Keratinocyte (primary cell): Measurements from ENCODE around the gene TXNDC5. TPM values are rescaled to one million over a fixed set of nuclear protein-coding genes. Genes with fewer than 3 reads are reported as not detected.

ENCODE experiments used
- DNase-seq: peaks from one replicate; pipeline ENCODE4 v3.0.0-alpha.2; 2011; ENCODE audit warnings: low read depth, missing footprints, low spot score
- FAIRE-seq: peaks from 2 replicates; lab custom pipeline; 2011; peaks lifted over from hg19 to GRCh38; lab: Jason Lieb, UNC
- H2AFZ ChIP-seq: 2 replicates; pipeline ENCODE4 v1.6.0; 2012; ENCODE audit warnings: low read length, control low read depth, inconsistent platforms; ENCODE audit not compliant: control insufficient read depth
- H3K27ac ChIP-seq: 2 replicates; pipeline ENCODE4 v1.5.1; 2011; ENCODE audit warnings: low read length; ENCODE audit not compliant: control insufficient read depth, insufficient read depth
- H3K27me3 ChIP-seq: 3 replicates; pipeline ENCODE4 v1.6.0; 2011; ENCODE audit warnings: low read length; ENCODE audit not compliant: control insufficient read depth, insufficient read depth; ENCODE audit errors: extremely low read depth
- H3K36me3 ChIP-seq, 2 experiments: 2 replicates in 1 of 2; 3 replicates in 1 of 2; pipeline ENCODE4 v1.5.1; 2011; ENCODE audit warnings: low read length in 2 of 2, mild to moderate bottlenecking in 1 of 2; ENCODE audit not compliant: control insufficient read depth in 2 of 2, insufficient read depth in 2 of 2; ENCODE audit errors: extremely low read depth in 1 of 2
- H3K4me1 ChIP-seq: 3 replicates; pipeline ENCODE4 v1.5.1; 2011; ENCODE audit warnings: low read length; ENCODE audit not compliant: control insufficient read depth, insufficient read depth; ENCODE audit errors: extremely low read depth
- H3K4me2 ChIP-seq: 3 replicates; pipeline ENCODE4 v1.6.0; 2011; ENCODE audit warnings: low read depth, low read length; ENCODE audit not compliant: control insufficient read depth, insufficient read depth; ENCODE audit errors: extremely low read depth
- H3K4me3 ChIP-seq, 3 experiments: fragments of 200-600 bp in 1 of 3; sonication (generic) in 1 of 3; 2 replicates in 2 of 3; 3 replicates in 1 of 3; pipeline ENCODE4 v1.5.1; 2011 to 2016; ENCODE audit warnings: low read length in 3 of 3, mild to moderate bottlenecking in 3 of 3, control low read depth in 2 of 3, inconsistent platforms in 1 of 3, low read depth in 1 of 3, mixed read lengths in 1 of 3, mixed run types in 1 of 3, moderate library complexity in 1 of 3; ENCODE audit not compliant: control insufficient read depth in 2 of 3, insufficient read depth in 2 of 3; ENCODE audit errors: extremely low read depth in 1 of 3
- H3K79me2 ChIP-seq: 2 replicates; pipeline ENCODE4 v1.6.0; 2012; ENCODE audit warnings: low read length; ENCODE audit not compliant: control insufficient read depth, insufficient read depth
- H3K9ac ChIP-seq: 3 replicates; pipeline ENCODE4 v1.6.0; 2011; ENCODE audit warnings: low read length; ENCODE audit not compliant: control insufficient read depth, insufficient read depth; ENCODE audit errors: extremely low read depth
- H3K9me1 ChIP-seq: 3 replicates; pipeline ENCODE4 v1.6.0; 2011; ENCODE audit warnings: low read length; ENCODE audit not compliant: control insufficient read depth, insufficient read depth; ENCODE audit errors: extremely low read depth
- H3K9me3 ChIP-seq: 2 replicates; pipeline ENCODE4 v1.5.1; 2012; ENCODE audit warnings: low read depth, low read length; ENCODE audit not compliant: control insufficient read depth
- H4K20me1 ChIP-seq: 3 replicates; pipeline ENCODE4 v1.6.0; 2011; ENCODE audit warnings: low read length; ENCODE audit not compliant: control insufficient read depth, insufficient read depth; ENCODE audit errors: extremely low read depth
- EZH2 ChIP-seq: IDR thresholded peaks from one replicate; pipeline ENCODE4 v1.6.1; 2012; ENCODE audit warnings: inconsistent platforms, mild to moderate bottlenecking, low read length, moderate library complexity
- dilution Hi-C: fragments of 300-500 bp; cut with MboI; formaldehyde crosslinking; loops from one replicate; pipeline ENCODE4 v1.7.0; 2020; ENCODE audit warnings: low sequenced_read_pairs; ENCODE audit not compliant: extremely low pct_ligation_motif_present
- polyA plus RNA-seq, 5 experiments: library from polyadenylated mRNA; depleted of rRNA in 3 of 5; stranded (reverse) in 3 of 5; stranded (forward) in 1 of 5; unstranded in 1 of 5; fragments of >200 nt; gene quantifications; 1 replicate in 1 of 5; 2 replicates in 3 of 5; 3 replicates in 1 of 5; pipeline versions ENCODE4 v1.2.1 to v1.2.3, GENCODE V29; 2011 to 2012; ENCODE audit warnings: missing spikeins in 2 of 5, low read depth in 1 of 5, low replicate concordance in 1 of 5
- TF ChIP-seq, protein P1 (sequence below), 3 experiments: IDR thresholded peaks in 1 of 3; conservative IDR thresholded peaks in 1 of 3; optimal IDR thresholded peaks in 1 of 3; 2 replicates in 2 of 3; 3 replicates in 1 of 3; pipeline versions ENCODE3 to v1.5.1; 2011; ENCODE audit warnings: low read length in 3 of 3, mild to moderate bottlenecking in 3 of 3, moderate library complexity in 2 of 3, control low read depth in 1 of 3, inconsistent platforms in 1 of 3; ENCODE audit not compliant: insufficient read depth in 2 of 3; ENCODE audit errors: extremely low read depth in 1 of 3

The TXNDC5 gene
- polyA plus RNA-seq, 1 donor (not counting 4 experiments of a cell fraction or from before 2014, with no cell fraction given) = 112 TPM

DNA sequence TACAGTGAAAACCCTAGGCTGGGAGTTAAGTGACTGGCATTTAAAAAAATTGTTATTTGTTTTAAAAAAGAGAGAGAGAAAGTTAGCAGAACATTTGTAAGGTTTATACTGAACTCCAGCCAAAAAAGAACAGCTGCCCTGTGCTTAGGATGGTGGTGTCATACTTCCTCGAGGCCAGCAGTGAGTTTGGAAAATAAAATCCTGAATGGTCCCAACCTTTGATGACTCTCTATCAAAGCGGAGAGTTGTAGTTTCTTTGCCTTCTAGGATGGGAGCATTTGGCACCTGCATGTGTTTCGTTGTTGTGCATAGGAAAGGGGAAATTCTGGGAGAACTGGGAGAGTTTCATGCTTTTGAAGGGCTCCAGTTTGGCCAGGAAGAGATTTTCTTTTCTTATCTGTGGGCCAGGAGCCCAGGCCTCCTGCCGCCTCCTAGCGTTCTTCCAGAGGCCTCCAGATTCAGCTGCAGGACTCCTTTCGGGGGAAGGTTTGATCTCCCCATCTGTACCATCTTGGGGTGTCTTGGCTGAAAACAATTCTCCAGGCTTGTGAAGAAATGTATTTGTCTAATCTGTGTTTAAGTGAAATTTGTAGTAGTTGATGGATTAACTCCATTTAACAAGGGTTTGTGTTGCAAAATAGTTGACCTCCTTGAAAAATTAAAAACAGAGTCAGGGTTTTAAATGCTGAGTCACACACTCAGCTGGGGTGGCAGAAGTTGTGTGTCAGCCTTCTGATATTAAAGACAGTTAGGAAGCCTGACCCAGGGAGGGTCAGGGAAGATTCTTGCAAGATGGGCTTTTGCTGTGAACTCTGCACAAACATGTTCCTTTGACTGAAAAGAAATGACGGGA is 63.4 kb downstream of the TXNDC5 start:
- dilution Hi-C loops = no loop called here

DNA sequence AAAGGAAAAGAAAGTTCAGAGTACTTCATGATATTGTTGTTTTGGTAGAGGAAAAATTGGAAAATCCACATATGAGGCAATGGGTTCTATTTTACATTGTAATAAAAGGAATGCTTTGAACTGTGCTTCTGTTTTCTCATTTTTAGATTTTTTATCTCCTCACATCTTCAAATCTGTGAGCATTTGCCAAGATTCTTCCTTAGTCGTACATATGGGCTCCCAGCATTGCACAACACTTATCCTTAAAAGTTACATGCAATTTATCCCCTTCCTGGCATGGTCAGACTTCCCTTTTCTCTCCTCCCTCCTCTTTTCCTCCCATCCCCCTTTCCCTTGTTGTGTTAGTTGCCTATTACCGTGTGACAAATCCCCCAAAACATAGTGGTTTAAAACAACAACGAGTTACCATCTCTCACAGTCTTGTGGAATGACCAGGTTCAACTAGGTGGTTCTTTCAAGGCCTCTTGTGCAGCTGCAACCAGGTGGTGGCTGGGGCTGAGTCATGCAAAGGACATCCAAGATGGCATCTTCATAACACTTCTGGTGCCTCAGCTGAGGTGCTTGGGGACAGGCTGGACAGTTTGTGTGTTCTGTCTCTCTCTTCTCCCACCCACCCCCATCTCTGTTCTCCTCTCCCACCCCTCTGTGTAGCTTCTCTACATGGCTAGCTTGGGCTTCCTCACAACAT is 68.7 kb downstream of the TXNDC5 start:
- TF ChIP-seq, protein P1, sequence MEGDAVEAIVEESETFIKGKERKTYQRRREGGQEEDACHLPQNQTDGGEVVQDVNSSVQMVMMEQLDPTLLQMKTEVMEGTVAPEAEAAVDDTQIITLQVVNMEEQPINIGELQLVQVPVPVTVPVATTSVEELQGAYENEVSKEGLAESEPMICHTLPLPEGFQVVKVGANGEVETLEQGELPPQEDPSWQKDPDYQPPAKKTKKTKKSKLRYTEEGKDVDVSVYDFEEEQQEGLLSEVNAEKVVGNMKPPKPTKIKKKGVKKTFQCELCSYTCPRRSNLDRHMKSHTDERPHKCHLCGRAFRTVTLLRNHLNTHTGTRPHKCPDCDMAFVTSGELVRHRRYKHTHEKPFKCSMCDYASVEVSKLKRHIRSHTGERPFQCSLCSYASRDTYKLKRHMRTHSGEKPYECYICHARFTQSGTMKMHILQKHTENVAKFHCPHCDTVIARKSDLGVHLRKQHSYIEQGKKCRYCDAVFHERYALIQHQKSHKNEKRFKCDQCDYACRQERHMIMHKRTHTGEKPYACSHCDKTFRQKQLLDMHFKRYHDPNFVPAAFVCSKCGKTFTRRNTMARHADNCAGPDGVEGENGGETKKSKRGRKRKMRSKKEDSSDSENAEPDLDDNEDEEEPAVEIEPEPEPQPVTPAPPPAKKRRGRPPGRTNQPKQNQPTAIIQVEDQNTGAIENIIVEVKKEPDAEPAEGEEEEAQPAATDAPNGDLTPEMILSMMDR (optimal IDR thresholded peaks at IDR 0.05 in 1 of 3, IDR thresholded peaks at IDR 0.05 in 1 of 3, conservative IDR thresholded peaks at IDR 0.05 in 1 of 3; ENCODE audit: extremely low read depth in 1 of 3, insufficient read depth in 2 of 3, low read length in 3 of 3) = no peak
- no peak for TF ChIP-seq EZH2
- Histone ChIP-seq H3K9ac (no peak overlapping the region), H3K9me3 (no peaks in the 10 kb centered on the region), H3K36me3 (no peaks in the 10 kb centered on the region), H3K9me1 (no peaks in the 10 kb centered on the region), H4K20me1 (no peaks in the 10 kb centered on the region), H2AFZ (no peak overlapping the region), H3K4me3 (no peak overlapping the region), H3K79me2 (no peaks in the 10 kb centered on the region), H3K4me1 (no peaks in the 10 kb centered on the region), H3K4me2 (no peak overlapping the region), H3K27ac (no peak overlapping the region), H3K27me3 (no peaks in the 10 kb centered on the region)
- FAIRE-seq (no peak), DNase-seq (no peak)
- dilution Hi-C loops = no loop called here

More for the DNA sequence above, 63.4 kb downstream of the TXNDC5 start:
- no peak overlapping the region for H2AFZ ChIP-seq
- H4K20me1 ChIP-seq = no peaks in the 10 kb centered on the region
- H3K4me2 ChIP-seq = no peak overlapping the region
- no peaks in the 10 kb centered on the region for H3K36me3 ChIP-seq
- no peaks in the 10 kb centered on the region for H3K9me1 ChIP-seq
- FAIRE-seq (no peak), DNase-seq (no peak)
- H3K9me3 ChIP-seq = no peaks in the 10 kb centered on the region
- no peak overlapping the region for H3K9ac ChIP-seq
- H3K79me2 ChIP-seq = no peaks in the 10 kb centered on the region
- no peaks in the 10 kb centered on the region for H3K4me1 ChIP-seq
- H3K27me3 ChIP-seq = no peaks in the 10 kb centered on the region
- H3K27ac ChIP-seq = no peak overlapping the region
- no peak overlapping the region for H3K4me3 ChIP-seq
- TF ChIP-seq, protein P1 (optimal IDR thresholded peaks at IDR 0.05 in 1 of 3, IDR thresholded peaks at IDR 0.05 in 1 of 3, conservative IDR thresholded peaks at IDR 0.05 in 1 of 3; ENCODE audit: extremely low read depth in 1 of 3, insufficient read depth in 2 of 3, low read length in 3 of 3) = peak in 1 of 3 experiments; percentile 7
- TF ChIP-seq EZH2 = no peak
